RKO (cell line): ENCODE results near the gene FNDC3B.
A peak's percentile ranks its signal among the peaks of the same experiment; 100 is the strongest.

Experiments used
- DNase-seq: peaks from one replicate; pipeline ENCODE4 v3.0.0-alpha.2; 2016; ENCODE audit warnings: low spot score

FNDC3B gene

GRCh38 chr3:172192830-172193415 is 153.5 kb downstream of the FNDC3B start:
- DNase-seq, result no peak

GRCh38 chr3:172193436-172193835 is 154.1 kb downstream of the FNDC3B start:
- no peak for DNase-seq

DNA sequence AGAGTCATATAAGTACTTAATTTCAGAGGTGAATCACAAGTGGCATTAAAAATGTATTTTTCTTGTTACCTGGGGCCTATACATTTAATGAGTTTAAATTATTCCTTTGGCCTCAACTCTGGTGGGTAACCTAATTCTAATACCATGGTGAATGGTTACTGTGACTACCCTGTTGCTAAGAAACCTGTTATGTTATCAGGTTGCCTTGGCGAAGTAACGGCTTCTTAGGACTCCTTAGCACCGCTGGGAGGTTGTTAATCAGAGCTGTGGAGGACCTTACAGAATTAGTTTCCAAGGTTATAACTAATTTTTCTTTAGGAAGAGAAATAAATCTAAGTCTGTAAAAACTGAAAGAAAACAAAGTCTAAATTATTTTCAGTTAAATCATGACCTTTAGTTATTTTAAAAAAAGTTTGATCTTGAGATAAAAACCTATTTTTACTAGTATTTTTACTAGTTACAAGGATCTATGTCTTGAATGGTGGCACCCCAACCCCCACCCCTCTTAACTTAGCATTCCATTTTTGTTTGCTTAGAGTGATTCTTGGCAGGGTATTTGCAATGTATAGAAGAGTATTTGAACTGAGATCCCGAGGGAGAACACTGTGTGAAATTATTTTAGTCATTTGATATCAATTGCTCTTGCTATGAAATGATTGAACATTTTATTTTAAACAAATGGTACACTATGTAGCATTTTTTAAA is 155.5 kb downstream of the FNDC3B start:
- no peak for DNase-seq

DNA sequence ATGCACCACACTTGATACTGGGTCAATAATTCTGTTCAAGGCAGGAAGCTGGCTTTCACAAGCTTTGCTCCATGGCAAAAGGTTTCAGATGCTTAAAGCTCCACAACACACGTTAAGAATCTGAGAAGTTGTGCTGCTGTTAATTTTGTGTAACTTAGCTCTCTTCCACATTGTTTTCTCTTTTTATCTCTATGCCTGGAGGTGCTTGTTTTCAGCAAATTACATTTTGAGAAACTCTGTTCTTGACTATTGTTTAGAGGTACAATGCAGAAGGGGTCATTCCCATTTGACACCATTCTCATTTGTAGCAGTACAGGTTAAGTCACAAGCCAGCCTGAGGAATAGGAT is 156.0 kb downstream of the FNDC3B start:
- no peak for DNase-seq

DNA sequence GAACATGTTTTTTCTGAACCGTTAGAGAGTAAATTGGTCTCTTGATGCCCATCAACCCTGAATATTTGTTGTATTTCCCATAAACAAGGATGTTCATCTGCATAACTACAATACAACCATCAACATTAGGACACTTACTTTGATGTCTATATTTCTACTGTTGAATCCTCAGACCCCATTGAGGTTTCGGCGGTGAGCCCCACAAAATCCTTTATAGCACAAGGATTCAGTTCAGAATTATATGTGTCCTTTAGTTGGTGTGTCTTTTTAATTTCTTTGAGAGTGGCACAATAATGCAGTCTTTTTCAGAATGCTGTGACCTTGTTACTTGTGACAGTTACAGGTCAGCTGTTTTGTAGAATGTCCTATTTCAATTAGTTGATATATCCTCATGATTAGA is 158.0 kb downstream of the FNDC3B start:
- DNase-seq, result no peak

GRCh38 chr3:172198428-172198827 is 159.1 kb downstream of the FNDC3B start:
- no peak for DNase-seq

- no peak for DNase-seq
Measured at GRCh38 chr3:172199850-172200369, 160.5 kb downstream of the FNDC3B start.

DNA sequence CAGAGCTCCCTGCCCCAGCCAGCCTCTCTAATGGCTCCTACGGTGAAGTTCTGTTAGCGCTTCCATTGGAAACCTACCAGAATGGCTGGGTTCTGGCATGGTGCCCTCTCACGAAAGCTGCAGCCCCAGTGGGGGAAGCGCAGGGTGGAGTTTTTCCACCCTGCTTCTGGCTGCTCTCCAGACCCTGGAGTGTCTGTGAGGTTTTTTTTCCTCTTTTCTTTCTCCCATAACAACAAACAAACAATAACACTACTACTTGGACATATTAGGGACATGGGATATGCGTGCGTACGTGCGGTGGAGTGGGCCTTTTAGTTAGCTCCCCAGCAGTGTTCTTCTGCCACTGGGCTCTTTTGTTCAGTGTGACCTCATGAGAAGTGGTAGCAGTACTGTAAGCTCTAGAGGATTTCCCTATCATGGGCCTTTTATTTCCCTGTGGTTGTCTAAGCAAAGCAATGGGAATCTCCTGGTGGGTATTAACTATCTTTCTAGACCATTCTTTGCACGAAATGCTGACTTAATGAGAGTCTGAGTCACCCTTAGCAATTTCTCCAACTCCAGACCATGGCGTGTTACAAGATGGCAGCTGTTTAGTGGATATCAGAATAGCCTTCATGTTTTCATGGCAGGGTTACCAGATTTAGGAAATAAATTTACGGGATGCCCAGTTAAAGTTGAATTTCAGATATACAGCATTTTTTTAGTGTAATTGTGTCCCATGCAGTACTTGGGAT is 161.9 kb downstream of the FNDC3B start:
- DNase-seq, result no peak

- peak; percentile 27 for DNase-seq
Measured at GRCh38 chr3:172201870-172202236, 162.5 kb downstream of the FNDC3B start.

DNA sequence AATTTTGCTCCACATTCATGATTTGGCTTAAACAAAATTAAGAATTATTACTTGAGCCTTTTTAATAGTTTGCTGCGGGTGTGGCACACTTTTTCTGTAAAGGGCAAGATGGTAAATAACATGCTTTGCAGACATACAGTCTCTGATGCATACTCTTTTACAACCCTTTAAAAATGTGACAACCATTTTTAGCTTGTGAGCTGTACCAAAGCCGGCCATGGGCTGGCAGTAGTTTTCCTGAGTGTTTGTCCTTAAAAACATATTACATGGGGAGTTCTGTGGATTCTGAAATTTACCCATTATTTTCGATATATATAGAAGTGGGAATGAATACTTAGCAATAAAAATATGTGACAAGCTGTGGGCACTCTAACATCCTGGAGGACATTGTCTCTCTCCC is 163.4 kb downstream of the FNDC3B start:
- no peak for DNase-seq

GRCh38 chr3:172203522-172204258 is 164.3 kb downstream of the FNDC3B start:
- no peak for DNase-seq

DNA sequence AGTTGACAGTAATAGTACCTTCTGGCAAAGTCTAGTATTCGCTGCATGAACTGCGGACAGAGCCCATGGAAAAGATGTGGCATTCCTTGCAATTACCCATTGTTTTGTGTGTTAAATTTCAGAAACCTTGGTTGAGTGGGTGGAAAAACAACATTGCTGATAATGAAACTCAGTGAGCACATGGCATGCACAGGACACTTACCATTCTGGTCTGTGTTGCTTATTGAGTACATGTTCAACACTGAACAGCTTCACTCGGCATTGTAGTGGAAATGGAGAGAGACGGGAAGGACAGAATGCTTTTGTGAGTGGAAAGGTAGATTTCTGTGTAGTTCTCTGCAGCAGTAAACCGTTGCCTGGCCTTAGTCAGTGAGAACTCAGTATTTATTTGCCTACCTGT is 165.3 kb downstream of the FNDC3B start:
- no peak for DNase-seq

- no peak for DNase-seq
Measured at GRCh38 chr3:172208586-172209332, 169.4 kb downstream of the FNDC3B start.

- no peak for DNase-seq
Measured at GRCh38 chr3:172209333-172210321, 170.2 kb downstream of the FNDC3B start.

- DNase-seq, result no peak
Measured at GRCh38 chr3:172210355-172210754, 171.0 kb downstream of the FNDC3B start.

DNA sequence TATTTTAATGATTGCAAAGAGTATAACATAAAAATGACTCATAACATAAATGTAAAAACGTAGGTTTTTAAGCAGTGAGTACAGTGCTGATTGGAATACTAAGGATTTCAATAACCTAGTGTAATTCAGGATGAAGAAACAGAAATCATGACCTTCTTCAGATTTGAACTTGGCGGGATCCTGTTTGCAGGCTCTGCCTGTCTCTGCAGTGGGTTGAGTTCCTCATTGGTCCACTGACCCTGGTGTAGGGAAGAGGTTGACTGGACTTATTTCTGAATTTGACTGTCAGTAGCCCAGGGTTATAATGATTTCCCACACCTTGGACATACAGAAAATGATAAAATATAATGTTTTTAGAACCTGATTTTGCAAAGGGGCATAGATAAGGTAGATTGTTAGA is 171.7 kb downstream of the FNDC3B start:
- no peak for DNase-seq

DNA sequence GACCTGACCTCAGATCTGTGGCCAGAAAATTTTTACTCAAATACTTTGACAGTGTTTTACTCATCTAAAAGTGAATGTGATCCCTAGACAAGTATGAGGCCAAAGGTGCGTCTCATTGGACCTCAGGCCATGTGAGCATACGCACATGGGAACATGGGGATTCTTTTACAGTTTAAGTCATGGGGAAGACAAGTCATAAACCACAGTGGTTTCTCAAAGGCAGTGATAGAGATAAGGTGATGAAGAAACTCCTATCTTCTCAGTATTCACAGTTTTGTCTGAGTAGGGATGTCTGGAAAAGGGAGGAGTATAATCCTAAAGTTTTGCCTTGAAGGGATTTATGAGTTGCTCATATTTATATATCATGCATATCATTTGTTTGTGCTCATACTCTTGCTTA is 173.8 kb downstream of the FNDC3B start:
- DNase-seq, result no peak

DNA sequence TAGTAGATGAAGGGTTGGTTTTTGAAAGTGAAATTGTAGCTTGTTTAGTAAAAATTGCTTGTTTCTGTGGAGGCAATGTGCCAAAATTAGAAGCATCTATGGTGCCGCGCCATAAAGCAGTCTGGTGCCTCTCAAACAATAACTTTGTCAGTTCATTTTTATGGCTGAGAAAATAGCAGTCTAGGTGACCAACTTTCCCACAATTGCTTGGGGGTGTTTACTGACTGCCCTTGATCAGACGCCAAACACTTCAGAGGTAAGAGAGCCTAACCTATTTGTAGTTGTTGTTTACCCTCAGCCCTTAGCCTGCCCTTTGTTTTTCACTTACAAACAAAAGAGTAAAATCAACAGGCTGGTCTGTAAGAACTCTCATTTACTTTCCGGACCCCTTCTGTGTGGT is 174.5 kb downstream of the FNDC3B start:
- DNase-seq, result no peak

- no peak for DNase-seq
Measured at GRCh38 chr3:172216267-172216666, 176.9 kb downstream of the FNDC3B start.

- DNase-seq, result no peak
Measured at GRCh38 chr3:172216911-172217310, 177.5 kb downstream of the FNDC3B start.

DNA sequence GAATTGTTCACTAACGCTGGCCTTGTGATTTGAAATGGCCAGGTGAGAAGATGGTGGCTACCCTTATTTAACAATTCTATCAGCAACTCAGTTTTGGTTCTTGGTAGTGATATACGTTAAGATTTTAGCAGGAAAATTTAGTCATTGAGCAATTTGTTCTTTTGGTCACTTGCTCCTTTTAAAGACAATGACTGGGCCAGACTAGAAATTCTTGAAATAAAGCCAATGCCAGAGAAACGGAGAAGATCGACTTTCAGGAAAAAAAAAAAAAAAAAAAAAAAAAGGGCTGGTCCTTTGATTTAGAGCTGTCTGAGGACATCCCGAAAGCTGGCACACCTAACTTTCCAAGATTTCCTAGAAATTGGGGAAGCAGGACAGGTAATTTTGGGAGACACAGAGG is 178.5 kb downstream of the FNDC3B start:
- no peak for DNase-seq
